Measurements from ENCODE around the gene RAET1L.

DNA sequence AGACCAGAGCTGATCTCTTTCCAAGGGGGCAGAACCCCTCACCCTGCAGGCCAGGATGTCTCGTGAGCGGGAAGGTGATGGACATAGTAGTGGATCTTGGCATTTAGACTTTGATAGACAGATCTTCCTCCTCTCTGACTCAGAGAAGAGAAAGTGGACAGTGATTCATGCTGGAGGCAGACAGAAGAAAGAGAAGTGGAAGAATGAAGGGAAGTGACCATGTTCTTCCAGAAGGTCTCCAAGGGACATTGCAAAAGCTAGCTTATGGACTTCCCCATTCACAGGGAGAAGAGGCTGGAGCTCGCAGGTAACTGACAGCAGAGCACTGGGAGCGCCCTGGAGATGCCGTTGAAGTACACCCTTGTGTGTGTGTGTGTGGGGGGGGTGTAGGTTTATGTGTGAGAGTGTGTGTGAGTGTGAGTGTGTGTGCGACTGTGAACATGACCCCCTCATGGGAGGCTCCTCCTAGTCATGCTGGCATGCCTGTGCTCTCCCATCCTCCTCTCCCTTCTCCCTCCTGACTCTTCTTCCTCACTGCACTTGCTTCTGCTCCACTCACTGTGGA lies 8.0 kb upstream of the RAET1L start:
- TF ChIP-seq, protein P1, sequence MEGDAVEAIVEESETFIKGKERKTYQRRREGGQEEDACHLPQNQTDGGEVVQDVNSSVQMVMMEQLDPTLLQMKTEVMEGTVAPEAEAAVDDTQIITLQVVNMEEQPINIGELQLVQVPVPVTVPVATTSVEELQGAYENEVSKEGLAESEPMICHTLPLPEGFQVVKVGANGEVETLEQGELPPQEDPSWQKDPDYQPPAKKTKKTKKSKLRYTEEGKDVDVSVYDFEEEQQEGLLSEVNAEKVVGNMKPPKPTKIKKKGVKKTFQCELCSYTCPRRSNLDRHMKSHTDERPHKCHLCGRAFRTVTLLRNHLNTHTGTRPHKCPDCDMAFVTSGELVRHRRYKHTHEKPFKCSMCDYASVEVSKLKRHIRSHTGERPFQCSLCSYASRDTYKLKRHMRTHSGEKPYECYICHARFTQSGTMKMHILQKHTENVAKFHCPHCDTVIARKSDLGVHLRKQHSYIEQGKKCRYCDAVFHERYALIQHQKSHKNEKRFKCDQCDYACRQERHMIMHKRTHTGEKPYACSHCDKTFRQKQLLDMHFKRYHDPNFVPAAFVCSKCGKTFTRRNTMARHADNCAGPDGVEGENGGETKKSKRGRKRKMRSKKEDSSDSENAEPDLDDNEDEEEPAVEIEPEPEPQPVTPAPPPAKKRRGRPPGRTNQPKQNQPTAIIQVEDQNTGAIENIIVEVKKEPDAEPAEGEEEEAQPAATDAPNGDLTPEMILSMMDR (IDR thresholded peaks at IDR 0.05), result no peak
- TF ChIP-seq POLR2A (IDR thresholded peaks at IDR 0.05), result no peak
